Naive thymus-derived CD8-positive, alpha-beta T cell (primary cell): ENCODE data around the gene VSNL1. TPM values are rescaled to one million over a fixed set of nuclear protein-coding genes. Genes with fewer than 3 reads are reported as not detected.

Source experiments
- ATAC-seq, 2 donors: fragments of 150-1000 bp; cut with Tn5 transposase in 1 of 2; sonication (Bioruptor Pico), chemical (Tn5 transposase) in 1 of 2; 1 replicate in 1 of 2; 2 replicates in 1 of 2; pipeline ENCODE4 v1.10.0; 2021; ENCODE audit warnings: mild to moderate bottlenecking in 2 of 2, moderate library complexity in 2 of 2
- POLR2A ChIA-PET: fragments of 350-600 bp; sonication (Branson Sonifier 250); formaldehyde crosslinking; loops from one replicate; lab custom pipeline; 2021; ENCODE audit warnings: antibody characterized with exemption; lab: Charles Lee
- DNase-seq, 10 donors: peaks; one replicate each; pipeline versions ENCODE4 v3.0.0 to v3.0.0-alpha.2; 2020 to 2022
- H3K27ac Mint-ChIP-seq, 10 donors: one replicate each; pipeline ENCODE4 v1.8.0; 2020 to 2022; ENCODE audit warnings: mild to moderate bottlenecking in 10 of 10, mixed read lengths in 10 of 10, moderate library complexity in 4 of 10, inconsistent platforms in 1 of 10
- H3K27me3 Mint-ChIP-seq, 5 donors: one replicate each; pipeline ENCODE4 v1.8.0; 2021 to 2022; ENCODE audit warnings: mixed read lengths in 5 of 5
- H3K36me3 Mint-ChIP-seq, 3 donors: one replicate each; pipeline ENCODE4 v1.8.0; 2020 to 2022; ENCODE audit warnings: mixed read lengths in 3 of 3, mild to moderate bottlenecking in 2 of 3, inconsistent platforms in 1 of 3
- H3K4me1 Mint-ChIP-seq, 4 donors: one replicate each; pipeline ENCODE4 v1.8.0; 2021 to 2022; ENCODE audit warnings: mixed read lengths in 4 of 4
- H3K4me3 Mint-ChIP-seq, 10 donors: one replicate each; pipeline ENCODE4 v1.8.0; 2020 to 2022; ENCODE audit warnings: mild to moderate bottlenecking in 10 of 10, mixed read lengths in 10 of 10, moderate library complexity in 6 of 10, inconsistent platforms in 1 of 10
- H3K9me3 Mint-ChIP-seq, 9 donors: one replicate each; pipeline ENCODE4 v1.8.0; 2020 to 2022; ENCODE audit warnings: mixed read lengths in 9 of 9, mild to moderate bottlenecking in 3 of 9, inconsistent platforms in 1 of 9, moderate library complexity in 1 of 9
- polyA plus RNA-seq, 3 donors: library from polyadenylated mRNA; unstranded; fragments of 300-500 nt; fragmentation: Illumina TruSeq; gene quantifications; one replicate each; pipeline ENCODE4 v1.2.3, GENCODE V29; 2021
- total RNA-seq, 8 experiments: library from RNA in 2 of 8; stranded (reverse) in 2 of 8; gene quantifications; one replicate each; pipeline ENCODE4 v1.2.3 and lab custom pipeline; 2021 to 2026

VSNL1 gene
- total and polyA plus RNA-seq, 5 experiments from 2014 or later: not detected

DNA sequence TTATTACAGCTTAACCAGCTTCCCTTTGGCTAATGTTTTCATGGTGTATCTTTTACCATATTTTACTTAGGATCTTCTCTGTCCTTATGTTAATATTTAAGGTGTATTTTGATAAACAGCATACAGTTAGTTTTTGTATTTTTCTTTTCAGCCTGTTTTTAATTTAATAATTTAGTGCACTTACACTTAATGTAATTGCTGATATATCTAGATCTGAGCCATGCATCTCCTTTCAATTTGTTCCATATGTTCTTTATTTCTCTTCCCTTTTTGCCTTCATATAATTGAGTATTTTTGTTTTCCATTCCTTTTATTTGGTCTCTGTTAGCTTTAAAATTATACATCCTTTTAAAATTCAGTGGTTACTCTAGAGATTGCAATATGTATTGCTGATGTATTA, 134.3 kb downstream of the VSNL1 start:
- H3K27me3 Mint-ChIP-seq: no peaks in the 10 kb centered on the region
- DNase-seq: no peak
- POLR2A ChIA-PET: no interaction called here
- no peak overlapping the region for H3K4me3 Mint-ChIP-seq
- no peaks in the 10 kb centered on the region for H3K4me1 Mint-ChIP-seq
- H3K9me3 Mint-ChIP-seq: no peaks in the 10 kb centered on the region
- H3K36me3 Mint-ChIP-seq: peaks cover 0 to 41% (median 13%) of the 10 kb centered on the region in 3 donors
- no peak for ATAC-seq
- H3K27ac Mint-ChIP-seq: no peak overlapping the region

DNA sequence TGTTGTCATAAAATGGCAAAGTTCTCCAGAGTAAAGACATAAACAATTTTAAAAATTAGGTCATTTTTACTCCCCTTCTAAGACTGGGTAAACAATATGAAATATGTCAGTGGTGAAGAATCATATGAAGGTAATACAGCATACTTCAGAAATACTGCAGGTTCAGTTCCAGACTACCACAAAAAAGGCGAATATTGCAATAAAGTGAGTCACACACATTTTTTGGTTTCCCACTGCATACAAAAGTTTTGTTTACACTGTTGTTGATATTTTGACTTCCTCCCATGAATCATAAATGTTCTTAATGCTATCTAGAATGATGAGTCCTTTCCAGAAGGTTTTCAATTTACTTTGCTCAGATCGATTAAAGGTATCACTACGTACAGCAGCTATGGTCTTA, 139.6 kb downstream of the VSNL1 start:
- H3K4me3 Mint-ChIP-seq: no peak overlapping the region
- no peak overlapping the region for H3K27ac Mint-ChIP-seq
- no peaks in the 10 kb centered on the region for H3K27me3 Mint-ChIP-seq
- POLR2A ChIA-PET: no interaction called here
- H3K36me3 Mint-ChIP-seq: peaks cover 5 to 72% (median 30%) of the 10 kb centered on the region in 3 donors
- no peak for DNase-seq
- ATAC-seq: no peak
- no peaks in the 10 kb centered on the region for H3K9me3 Mint-ChIP-seq
- no peaks in the 10 kb centered on the region for H3K4me1 Mint-ChIP-seq

DNA sequence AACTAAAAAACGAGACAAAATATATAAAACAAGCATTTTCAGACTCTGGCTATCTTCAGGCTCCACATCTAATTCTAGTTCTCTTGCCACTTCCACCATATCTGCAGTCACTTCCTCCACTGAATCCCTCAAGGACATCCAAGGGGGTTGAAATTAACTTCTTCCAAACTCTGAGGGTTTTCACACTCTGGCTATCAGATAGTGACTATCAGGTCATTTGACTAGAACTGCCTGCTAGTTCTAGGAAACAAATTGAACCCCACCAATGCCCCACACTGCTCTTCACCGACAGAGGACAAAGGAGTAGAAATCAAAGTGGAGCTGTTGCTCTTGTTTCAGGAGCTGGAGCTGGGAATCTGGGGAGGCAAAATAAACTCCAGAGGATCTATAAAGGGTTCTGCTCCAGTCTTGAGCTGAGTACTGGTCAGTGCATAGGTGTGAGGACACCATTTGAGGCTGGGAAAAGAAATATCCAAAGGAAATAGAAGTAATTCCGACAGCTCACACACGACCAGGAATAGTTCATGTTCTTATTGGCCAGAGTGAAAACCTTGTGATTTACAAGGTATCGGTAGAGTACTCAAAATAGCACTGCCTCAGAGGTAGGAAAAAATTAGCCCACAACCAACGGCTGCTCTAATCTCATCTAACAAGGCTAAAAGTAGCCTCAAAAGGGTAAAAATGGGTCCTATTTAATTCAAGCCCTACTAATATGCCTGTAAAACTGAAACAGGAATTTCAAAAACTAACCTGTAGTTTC, 141.8 kb downstream of the VSNL1 start:
- Mint-ChIP-seq H3K27ac (peak overlapping the region in 1 of 10 donors; percentile 63), H3K27me3 (no peaks in the 10 kb centered on the region), H3K9me3 (no peaks in the 10 kb centered on the region), H3K36me3 (peaks cover 8 to 73% (median 37%) of the 10 kb centered on the region in 3 donors), H3K4me3 (no peak overlapping the region), H3K4me1 (no peaks in the 10 kb centered on the region)
- no peak for ATAC-seq
- POLR2A ChIA-PET: no interaction called here
- DNase-seq: no peak

DNA sequence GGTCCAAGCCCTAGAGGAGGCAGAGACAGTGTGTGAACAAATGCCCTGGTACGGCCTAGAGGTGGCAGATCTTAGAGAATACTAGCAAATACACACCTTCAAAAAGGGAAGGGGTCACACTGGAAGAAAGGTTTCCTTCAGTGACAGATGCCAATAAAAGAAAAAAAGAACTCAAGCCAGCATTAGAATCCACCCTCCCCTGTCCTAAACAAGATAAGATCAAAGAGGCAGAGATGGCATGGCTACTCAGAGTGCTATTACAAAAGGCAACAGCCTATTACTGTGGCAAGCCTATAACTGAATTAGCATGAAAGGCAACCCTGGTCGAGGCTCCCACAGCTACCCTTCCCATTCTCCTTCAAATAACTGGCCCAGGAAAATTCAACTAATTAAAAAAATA, 143.5 kb downstream of the VSNL1 start:
- Mint-ChIP-seq H3K27me3 (no peaks in the 10 kb centered on the region), H3K36me3 (peaks cover 14 to 74% (median 41%) of the 10 kb centered on the region in 3 donors), H3K4me1 (no peaks in the 10 kb centered on the region), H3K27ac (no peak overlapping the region), H3K9me3 (no peaks in the 10 kb centered on the region), H3K4me3 (no peak overlapping the region)
- no peak for ATAC-seq
- POLR2A ChIA-PET: no interaction called here
- DNase-seq: no peak

DNA sequence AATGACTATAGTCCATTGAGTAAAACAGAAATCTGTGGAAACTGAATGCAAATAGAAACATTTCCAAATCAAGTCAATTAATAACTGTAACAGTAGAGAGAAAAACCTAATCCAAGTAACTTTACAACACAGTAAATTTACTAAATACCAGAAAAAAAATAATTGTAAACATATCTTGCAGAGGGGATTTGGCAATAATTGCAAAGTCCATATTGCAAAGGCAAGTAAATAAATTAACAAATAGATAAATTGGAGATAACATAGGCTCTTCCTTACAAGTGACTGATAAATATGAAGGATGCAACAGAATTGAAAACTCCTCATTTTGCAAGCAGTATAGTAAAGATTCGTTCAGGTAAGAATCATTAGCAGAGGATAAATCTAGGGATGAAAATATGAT, 148.1 kb downstream of the VSNL1 start:
- ATAC-seq (no peak), DNase-seq (no peak)
- Mint-ChIP-seq H3K9me3 (no peaks in the 10 kb centered on the region), H3K27ac (no peak overlapping the region), H3K4me1 (no peaks in the 10 kb centered on the region), H3K27me3 (no peaks in the 10 kb centered on the region), H3K36me3 (peaks cover 12 to 81% (median 43%) of the 10 kb centered on the region in 3 donors), H3K4me3 (no peak overlapping the region)
- POLR2A ChIA-PET: no interaction called here

DNA sequence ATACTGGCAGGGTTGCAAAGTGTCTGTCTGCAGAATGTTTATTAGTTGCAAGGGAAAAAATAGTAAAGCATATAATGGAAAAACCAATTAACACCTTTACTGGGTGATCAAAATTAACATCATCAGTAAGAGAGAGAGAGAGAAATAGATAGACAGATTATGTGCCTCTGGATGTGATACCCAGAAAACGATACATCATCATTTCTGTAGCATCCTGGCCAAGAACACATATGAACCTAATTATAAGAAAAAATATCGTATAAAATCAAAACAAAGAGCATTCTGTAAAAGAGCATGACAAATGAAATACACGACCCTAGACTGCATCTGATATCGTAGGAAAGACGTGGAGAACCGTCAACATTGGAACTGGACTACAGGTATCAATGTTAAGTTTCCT, 148.5 kb downstream of the VSNL1 start:
- Mint-ChIP-seq H3K27ac (no peak overlapping the region), H3K9me3 (no peaks in the 10 kb centered on the region), H3K4me1 (no peaks in the 10 kb centered on the region), H3K4me3 (no peak overlapping the region), H3K27me3 (no peaks in the 10 kb centered on the region), H3K36me3 (peaks cover 12 to 80% (median 47%) of the 10 kb centered on the region in 3 donors)
- POLR2A ChIA-PET: no interaction called here
- DNase-seq (no peak), ATAC-seq (no peak)

DNA sequence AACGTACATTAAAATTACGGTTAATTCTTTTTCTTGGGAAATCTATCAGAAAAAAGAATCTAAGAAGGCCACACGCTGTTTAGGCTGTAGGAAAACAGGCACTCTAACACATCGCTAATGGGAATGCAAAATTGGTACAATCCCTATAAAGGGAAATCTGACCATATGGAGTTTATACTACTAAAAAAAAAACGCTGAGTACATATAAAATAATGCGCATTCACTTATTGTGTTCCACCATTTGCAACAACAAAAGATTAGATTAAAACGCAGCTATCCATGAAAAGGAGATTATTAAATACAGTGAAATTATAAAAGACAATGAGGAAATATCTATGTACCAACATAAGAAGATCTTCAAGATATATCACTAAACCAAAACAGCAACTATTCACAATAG, 150.3 kb downstream of the VSNL1 start:
- no peak for DNase-seq
- H3K4me3 Mint-ChIP-seq: no peak overlapping the region
- H3K27me3 Mint-ChIP-seq: no peaks in the 10 kb centered on the region
- no peaks in the 10 kb centered on the region for H3K4me1 Mint-ChIP-seq
- peaks cover 12 to 85% (median 47%) of the 10 kb centered on the region in 3 donors for H3K36me3 Mint-ChIP-seq
- H3K27ac Mint-ChIP-seq: no peak overlapping the region
- no peaks in the 10 kb centered on the region for H3K9me3 Mint-ChIP-seq
- POLR2A ChIA-PET: no interaction called here
- ATAC-seq: no peak

Other genes starting within 250 kb of the VSNL1 start
- gene RAD51AP2, start 22.3 kb upstream of the VSNL1 start, total RNA-seq: not detected
- gene RAD51AP2, start 22.3 kb upstream of the VSNL1 start, polyA plus RNA-seq: not detected
- 10 to 100 TPM; 18.8 to 22.5 TPM for gene SMC6, start 213.1 kb downstream of the VSNL1 start, total RNA-seq
- gene SMC6, start 213.1 kb downstream of the VSNL1 start, polyA plus RNA-seq: 1 to 10 TPM; 7.7 to 8.7 (median 8.4) TPM
- 1 to 10 TPM; 7.9 to 8.2 TPM for gene GEN1, start 213.4 kb downstream of the VSNL1 start, total RNA-seq
- 1 to 10 TPM in 2 of 3 donors, under 1 TPM in 1; 0.80 to 2.1 (median 1.2) TPM for gene GEN1, start 213.4 kb downstream of the VSNL1 start, polyA plus RNA-seq